ENCODE measurements around the gene STARD10. TPM values are rescaled to one million over a fixed set of nuclear protein-coding genes. Genes with fewer than 3 reads are reported as not detected.

STARD10 gene
- total RNA-seq, 1 donor from 2014 or later = 43.3 TPM

DNA sequence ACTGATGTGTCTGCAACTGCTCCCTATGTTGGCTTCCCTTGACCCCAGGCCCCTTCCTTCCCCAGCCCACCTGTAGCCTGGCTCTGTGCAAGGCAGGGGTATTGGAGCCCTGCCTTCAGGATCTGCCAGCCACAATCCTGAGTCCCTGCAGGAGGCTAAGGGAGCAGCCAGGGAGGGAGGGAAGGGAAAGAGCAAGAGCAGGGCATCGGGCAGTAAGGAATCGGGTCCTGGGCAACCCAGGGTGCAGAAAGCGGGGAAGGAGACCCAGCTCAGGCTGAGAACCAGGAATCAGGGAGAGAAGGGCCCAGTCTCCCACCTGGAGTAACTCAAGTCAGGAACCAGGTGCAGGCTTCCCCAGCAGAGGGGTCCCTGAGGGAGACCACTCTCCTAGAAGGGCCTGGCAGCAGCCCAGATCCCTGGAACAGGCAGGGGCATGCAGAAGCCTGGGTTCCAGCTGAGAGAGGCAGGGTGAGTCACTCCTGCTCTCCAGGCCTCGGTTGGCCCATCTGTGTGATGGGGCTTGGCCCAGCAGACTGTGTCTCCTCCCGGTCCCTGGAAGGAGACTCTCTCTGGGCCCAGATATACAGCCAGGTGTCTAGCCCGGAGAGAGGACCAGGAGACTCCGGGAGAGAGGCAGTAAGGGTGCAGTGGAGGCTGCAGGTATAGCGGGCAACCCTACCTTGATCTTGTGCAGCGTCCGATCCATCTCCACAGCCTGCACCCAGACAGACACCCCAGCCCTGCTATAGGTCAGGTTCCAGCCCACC, 13.4 kb downstream of the STARD10 start:
- DNase-seq = no peak

DNA sequence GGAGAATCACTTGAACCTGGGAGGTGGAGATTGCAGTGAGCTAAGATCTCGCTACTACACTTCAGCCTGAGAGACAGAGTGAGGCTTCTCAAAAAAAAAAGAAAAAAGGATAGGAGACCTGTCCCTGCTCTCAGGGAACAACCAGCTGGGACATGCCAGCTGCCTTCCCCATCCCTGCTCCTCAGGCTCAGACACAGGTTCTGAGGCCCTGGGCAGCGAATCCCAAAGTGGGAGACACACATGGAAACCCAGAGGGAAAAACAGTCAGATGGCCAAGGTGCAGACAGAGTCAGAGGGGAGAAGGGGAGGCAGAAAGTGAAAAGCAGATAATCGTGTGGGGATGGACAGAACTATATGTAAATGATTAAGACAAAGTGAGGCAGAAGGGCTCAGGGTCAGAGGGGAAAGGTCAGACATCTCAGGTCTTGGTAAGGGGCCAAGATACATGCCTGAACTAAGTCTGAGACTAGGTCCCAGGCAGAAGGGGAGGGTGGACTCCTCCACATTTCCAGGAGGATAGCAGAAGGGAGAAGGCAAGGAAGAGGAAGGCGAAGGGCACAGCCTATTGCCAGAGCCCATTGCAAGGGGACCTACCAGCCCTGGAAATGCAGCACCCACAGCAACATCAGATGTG, 14.2 kb downstream of the STARD10 start:
- no peak for DNase-seq

DNA sequence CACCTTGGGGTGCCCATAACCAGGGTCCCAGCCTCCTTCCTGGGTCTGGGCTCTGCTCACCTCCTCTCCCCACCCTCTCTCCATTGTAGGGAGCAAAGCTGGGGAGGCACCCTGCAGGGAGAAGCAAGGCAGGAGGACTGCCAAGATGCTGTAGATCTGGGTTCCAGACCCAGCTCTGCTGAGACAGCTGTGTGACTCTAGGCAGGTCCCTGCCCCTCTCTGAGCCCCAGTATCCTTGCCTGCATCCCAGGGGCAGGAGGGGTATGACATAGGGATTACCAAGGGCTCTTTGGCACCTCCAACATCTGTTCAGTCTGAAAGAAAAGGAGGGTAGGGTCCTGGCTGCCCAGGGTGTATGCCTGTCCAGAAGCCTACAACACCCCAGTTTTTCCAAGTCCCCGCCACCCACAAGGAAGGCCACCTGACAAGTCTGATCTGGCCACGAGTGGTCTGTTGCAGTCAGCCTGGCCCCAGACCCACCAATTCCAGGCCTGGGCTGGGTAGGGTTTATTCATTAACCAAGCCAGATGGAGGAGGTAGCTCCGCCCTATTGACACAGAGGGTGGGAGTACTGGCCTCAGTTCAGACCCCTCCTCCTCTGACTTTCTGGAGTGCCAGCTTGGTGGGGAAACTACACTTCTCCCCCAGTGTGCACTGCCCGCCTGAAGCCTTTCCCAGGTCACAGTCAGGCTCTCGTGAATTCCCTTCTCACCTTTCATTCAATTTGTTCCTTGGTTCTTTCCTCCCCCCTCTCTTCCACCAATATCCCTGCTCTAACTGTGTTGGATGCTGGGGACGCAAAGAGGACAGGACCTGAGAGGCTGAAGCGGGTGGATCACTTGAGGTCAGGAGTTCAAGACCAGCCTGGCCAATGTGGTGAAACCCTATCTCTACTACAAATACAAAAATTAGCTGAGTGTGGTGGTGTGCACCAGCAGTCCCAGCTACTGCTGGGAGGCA, 15.0 kb downstream of the STARD10 start:
- no peak for DNase-seq

DNA sequence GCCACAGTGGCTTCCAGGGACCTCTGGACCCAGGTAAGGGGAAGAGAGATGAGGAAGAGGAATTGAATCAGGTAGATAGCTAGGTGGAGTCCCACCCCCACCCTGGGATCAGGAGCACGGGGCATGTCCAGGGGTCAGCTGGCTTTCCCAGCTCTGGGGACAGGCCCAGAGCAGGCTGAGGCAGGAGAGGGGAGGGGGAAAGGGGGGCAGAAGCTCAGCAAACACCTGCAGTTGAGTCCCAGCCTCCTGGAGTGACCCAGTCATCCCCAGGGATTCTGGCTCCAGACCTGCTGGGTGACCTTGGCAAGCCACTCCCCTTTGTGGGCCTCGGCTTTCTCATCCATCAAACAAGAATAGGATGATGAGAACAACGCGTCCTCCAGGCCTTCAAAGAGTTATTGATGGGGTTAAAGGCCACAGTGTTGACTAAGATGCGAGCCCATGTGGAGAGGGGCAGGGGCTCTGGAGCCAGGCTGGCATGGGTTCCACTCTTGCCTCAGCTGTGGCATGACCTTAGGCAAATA, 16.0 kb downstream of the STARD10 start:
- DNase-seq = no peak

DNA sequence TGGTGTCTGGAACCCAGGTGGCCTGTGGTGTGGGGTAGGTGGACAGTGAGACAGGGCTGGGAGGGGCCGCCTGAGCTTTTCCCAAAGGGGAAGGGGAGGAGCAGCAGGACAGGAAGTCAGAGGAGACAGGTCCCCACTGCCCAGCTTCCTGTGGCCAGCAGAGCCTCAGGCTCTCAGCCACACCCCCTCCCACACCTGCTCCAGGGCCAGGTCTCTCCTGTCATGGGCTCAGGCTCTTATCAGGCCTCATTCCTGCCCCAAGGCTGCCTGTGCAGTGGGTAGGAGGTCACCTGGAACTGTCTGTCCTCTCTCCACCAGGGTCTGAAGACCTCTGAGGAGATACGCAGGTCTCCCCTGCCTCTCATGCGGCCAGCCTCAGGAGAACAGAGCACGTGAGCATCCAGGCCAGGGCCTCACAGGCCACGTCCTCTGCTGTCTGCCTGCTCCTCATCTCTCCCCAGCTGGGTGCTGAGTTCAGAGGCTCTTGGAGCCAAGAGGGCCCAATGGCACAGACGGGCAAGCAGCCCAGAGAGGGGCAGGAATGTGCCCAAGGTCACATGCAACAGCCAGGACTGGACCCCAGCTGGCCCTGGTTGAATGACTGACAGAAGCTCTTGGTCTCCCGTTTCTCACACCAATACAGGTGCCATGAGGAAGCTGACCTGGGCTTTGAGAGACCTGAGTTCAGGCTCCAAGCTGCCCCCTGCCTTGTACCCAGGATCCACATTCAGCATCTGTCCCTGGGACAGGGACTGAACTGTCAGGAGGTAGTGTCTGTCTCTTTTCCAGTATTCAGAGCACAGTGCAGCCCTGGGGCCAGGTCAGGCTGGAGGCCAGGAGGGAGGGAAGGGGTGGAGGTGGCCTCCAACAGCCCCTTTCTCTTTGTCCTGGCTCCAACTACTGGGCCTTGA, 16.7 kb downstream of the STARD10 start:
- no peak for DNase-seq

DNA sequence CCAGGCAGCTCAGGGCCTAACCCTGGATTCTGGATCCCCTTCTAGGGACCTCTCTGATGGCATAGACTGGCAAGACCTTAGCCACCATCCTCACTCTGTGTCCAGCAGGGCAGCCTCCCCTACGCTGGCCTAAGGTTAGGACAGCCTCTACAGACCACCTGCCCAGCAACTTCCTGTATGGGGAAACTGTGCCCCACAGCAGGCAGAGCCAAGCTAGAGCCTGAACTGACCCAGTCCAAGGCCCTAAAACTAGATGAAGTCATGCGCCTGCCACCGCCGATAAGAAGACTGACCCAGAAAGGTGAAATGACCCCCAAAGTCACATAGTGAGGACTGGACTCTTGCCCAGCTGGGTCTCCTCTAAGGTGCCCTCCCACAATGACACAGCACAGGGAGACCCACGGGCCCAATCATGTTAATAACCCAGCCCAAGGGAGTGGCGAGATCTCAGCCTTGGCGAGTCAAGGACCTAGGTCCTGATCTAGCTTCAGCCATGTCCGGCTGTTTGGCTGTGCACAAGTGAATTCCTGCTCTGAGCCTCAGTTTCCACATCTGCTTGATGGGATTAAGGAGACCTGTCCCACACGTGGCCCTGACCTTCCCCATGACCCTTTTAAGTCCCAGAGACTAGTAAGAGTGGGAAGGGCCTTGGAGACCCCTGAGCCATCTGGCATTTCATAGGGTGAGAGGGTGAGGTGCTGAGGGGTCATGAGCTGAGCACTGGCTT, 17.6 kb downstream of the STARD10 start:
- no peak for DNase-seq

DNA sequence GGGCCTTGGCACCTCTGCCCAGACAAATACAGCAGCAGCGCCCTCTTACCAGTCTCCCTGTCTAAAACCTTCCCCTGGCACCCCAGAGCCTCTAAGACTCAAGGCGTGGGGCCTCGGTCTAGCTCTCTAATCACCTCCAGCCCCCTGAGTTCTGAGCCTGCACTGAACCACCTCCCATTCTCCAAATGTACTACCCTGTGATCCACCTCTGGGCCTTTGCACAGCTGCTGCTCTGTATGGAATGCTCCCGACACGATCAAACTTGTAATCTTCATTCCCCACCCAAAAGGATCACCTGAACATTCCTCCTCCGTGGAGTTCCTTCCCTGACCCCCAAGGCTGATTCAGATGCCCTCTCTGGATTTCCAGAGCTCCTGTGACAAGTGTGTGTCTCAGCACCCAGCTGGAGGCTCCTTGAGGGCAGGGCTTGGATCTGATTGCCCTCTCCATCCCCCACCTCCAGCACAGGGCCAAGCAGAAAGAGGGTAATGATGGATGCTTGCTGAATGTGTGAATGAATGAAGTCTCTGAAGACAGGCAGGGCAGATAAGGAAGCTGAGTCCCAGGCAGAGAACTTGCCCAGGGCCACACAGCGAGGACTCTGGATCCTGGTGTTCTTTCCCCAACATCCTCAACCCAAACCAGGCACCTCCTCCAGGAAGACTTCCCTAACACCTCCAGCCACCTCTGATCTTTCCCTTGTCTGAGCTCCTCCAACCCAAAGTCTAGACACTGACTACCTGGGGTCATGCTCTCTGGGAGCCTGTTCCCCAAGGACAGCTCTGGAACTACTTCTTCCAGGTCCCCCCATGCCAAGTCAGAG, 18.3 kb downstream of the STARD10 start:
- DNase-seq = no peak

DNA sequence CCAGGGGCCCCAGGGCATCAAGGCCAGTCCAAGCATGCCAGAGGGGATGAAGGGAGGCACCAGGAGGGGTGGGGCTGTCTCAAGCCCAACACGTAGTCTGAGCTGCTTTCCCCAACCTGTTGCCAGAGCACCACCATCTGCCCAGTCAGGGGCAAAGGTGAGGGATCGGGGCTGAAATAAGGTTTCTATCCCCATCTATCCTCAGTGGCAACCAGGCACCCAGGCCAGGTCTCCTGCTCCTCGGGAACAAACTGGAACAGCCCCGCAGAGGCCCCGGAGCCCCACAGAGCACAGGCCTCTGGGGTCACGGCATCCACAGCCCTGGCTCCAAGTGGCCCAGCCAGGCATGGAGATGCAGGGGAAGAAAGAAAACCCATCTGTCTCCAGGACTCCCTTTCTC, 19.3 kb downstream of the STARD10 start:
- no peak for DNase-seq

DNA sequence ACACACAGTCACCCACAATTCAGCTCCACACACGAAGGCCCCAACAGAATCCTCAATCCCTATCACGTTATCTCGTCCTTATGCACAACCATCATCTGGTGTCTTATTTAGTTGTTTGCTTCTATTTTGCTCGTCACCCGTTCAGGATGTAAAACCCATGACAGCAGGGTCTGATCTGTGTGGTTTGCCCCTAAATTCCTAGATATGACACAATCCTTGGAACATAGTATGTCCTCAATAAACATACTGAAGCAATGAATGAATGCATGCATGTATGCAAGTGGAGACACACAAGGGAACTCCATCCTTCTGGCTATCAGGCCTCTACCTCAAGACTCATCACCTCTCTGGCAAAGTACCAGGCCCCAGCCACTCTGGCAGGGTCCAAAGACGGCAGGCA, 20.2 kb downstream of the STARD10 start:
- DNase-seq = no peak

DNA sequence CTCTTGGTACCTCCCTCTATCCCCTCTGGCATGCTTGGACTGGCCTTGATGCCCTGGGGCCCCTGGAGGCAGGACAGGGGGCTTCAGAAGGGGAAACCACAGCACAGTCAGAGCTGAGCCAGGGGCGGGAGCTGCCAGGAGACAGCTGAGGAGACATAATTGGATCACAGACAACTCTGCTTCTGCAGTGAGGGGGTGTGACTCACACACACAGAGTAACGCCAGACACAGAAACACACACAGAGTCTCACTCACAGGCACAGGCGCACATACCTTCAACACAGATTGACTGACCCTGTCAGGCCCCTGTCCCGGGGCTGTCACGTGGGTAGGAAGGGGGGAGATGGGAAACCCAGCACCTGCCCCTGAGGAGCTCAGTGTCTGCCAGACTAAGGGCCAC, 20.6 kb downstream of the STARD10 start:
- peak; percentile 93 for DNase-seq

DNA sequence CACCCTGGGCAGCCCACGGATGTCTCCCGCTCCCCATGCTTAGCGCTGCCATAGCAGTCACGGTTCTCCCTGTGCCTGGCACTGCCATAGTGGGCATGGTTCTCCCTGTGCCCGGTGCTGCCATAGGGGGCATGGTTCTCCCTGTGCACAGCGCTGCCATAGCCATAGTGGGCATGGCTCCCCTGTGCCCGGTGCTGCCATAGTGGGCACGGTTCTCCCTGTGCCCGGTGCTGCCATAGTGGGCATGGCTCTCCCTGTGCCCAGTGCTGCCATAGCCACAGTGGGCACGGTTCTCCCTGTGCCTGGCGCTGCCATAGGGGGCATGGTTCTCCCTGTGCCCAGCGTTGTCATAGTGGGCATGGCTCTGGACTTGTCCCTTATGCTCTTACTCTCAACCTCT, 21.8 kb downstream of the STARD10 start:
- no peak for DNase-seq

DNA sequence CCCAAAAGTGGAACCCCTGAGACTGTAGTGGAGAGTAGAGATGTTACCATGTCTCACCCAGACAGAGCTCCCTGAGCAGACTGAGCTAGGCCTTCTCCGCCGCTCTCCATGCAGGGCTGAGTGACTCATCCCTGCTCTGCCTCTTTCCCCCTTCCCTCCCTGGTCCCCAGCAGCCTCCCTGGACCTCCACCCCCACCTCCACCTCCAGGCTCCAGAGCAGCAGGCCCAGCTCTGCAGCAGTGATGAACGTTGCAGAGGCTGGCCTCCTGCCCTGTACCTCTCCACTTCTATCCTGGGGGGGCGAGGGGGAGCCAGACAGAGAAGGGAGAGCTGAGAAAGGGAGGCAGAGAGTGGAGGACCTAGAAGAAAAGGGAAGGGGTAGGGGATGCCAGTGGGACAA, 22.3 kb downstream of the STARD10 start:
- no peak for DNase-seq

DNA sequence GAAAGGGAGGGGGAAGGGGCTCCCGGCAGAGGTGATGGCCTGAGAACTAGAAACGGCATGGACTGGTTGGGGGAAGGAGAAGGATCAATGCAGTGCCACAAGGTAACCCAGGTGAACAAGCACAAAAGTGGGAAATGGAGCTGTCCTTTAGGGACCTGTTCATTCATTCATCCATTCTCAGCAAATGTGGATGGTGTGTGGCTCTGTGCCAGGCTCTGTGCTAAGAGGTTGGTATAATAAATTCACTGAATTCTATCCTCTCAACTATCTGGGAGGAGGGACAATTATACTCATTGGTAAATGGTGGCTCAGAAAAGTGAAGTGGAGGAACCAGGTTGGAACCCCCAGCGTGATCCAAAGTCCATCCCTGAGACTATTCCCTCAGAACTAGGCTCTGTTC, 23.0 kb downstream of the STARD10 start:
- no peak for DNase-seq

DNA sequence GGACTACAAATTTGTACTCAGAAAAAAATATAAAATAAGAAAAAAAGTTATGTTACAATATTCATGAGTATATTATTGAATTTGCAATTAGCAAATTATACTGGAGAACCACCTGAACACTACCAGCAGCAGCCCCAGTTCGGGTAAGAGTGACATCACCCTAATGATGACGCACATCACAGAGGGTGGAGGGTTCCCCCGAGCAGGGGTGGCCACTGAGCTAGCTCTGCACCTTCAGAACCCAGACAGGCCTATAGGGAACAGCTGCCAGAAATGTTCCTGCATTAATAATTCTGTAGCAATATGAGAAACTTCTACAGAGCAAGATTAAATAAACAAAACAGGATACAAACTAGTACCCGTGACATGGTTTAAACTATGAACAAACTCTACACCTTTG, 24.2 kb downstream of the STARD10 start:
- DNase-seq = no peak

DNA sequence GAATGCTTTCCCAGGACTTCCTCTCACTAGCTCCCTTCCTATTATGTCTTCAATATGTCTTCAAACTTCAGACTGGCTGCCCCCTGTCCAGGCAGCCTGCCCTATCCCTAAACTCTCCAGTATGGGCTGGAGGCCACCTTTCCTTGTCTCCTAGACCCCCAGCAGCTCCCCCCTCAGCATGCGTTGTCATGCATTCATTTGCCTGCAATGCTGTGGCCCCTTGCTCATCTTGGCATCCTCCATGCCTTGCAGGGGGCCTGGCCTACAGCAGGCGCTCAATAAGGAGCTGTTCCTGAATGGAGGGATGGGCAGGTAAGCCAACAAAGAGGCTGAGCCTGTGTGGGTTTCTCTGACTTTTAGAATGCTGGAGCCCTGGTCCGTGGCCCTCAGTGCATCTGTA, 25.3 kb downstream of the STARD10 start:
- DNase-seq = no peak

DNA sequence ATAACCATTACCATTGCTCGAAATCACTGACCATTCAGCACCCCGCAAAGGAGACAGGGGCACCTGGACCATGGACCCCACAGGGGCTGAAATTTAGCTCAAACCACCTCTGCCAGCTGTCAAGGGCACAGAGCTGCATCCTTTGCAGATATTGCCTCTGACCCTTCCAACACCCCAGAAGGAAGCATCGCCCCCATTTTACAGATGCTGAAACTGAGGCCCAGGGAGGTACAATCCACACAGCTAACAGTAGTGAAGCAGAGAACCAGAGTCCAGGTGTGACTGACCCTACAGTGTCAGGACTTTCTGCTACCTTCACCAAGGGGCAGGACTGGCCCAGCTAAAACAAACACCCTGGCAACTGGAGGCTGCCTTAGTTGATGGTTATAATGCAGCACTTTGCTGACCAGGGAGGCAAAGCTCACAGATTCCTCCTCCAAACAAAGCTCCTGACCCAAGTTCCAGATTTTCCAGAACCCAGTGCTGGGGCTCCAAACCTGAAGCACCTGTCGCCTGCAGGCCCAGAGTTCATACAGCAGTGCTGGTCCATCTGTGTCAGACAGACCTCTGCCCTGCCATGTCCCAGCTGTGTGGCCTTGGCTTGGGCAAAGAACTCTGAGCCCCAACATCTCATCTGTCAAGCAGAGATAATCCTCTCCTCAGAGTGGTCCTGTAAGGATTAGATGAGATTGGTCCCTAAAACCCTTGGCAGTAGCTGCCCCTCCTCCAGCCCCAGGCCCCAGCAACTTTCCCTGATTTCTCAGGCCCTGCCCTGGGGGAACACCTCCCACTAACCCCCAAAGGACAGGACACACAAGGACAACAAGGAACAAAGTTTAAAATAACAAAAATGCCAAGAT, 26.4 kb downstream of the STARD10 start:
- no peak for DNase-seq

DNA sequence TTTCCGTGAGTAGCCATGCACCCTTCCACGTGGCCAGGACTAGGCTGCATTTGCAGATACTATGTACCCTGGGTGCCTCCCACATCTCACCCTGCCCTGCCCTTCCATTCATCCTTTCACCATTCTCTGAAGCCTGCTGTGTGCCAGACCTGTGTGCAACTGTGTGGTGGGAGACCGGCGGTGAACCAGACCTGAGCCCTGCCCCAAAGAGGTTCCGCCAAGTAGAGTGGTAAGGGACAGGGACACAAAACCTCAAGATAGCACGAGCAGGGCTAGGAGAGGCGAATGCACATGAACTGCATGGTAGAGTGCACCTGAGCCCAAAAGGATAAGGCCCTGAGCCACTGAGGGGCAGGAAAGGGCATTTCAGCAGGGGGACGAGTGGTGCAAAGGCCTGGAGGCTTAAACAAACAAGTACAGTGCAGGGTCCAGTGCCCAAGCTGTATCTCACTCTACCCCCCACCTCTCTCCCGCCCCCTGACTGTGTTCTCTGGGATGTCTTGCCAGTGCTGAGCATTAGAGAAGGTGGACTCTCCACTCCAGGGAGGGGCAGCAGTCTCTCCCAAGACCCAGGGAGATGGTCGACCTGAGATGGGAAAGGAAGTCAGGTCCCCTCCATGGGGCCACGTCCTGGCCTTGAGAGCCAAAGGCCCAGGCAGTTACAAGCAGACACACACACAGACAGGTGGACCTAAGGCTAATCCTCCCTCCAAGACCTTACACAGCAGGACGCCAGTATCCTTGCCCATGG, 27.5 kb downstream of the STARD10 start:
- DNase-seq = no peak

DNA sequence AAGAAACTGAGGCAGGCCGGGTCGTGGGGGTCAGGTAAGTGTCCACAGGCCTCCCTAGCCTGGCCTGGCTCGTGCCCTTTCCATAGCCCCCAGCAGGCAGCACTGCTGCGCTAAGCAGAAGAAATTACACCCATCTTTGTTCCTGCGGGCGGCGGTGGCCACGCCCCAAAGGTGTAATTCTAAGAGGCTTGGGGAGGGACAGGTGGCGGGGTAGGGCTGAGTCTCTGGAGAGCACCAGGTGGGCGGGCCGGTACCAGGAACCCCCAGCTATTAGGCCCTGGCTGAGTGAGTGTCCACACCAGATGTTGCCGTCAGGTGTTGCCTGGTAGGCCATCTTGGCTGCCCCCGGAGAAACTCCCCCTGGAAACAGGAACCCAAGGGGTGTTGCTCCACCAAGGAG, 29.3 kb downstream of the STARD10 start:
- no peak for DNase-seq
